K562 (cell line): Measurements from ENCODE around the gene HAP1. TPM values are rescaled to one million over a fixed set of nuclear protein-coding genes. Genes with fewer than 3 reads are reported as not detected.

Experiments
- CAMTA2 ChIP-seq: fragments of 250-450 bp; sonication (Bioruptor Pico); conservative IDR thresholded peaks from 2 replicates; pipeline ENCODE4 v1.5.1; 2022
- DPF2 ChIP-seq: fragments of 450-650 bp; IDR thresholded peaks from 2 replicates; pipeline ENCODE4 v1.6.1; 2016
- ELF2 ChIP-seq: fragments of 250-450 bp; sonication (Bioruptor Pico); IDR thresholded peaks from 2 replicates; pipeline ENCODE4 v1.5.0; 2021; ENCODE audit warnings: mild to moderate bottlenecking
- FOXA1 ChIP-seq: fragments of 450-650 bp; IDR thresholded peaks from 2 replicates; pipeline ENCODE4 v1.6.1; 2016; ENCODE audit warnings: mild to moderate bottlenecking, borderline replicate concordance
- MEF2A ChIP-seq: IDR thresholded peaks from 2 replicates; pipeline ENCODE4 v1.6.1; 2011; ENCODE audit warnings: low read depth, mild to moderate bottlenecking, low read length, moderate library complexity; ENCODE audit not compliant: control insufficient read depth
- NCOA1 ChIP-seq: fragments of 450-650 bp; IDR thresholded peaks from 2 replicates; pipeline ENCODE4 v1.6.1; 2016; ENCODE audit warnings: low read depth
- NCOA2 ChIP-seq, 2 experiments: fragments of 450-650 bp; IDR thresholded peaks; 2 replicates each; pipeline ENCODE4 v1.6.1; 2018; ENCODE audit warnings: mild to moderate bottlenecking in 2 of 2, moderate library complexity in 1 of 2; ENCODE audit not compliant: partially characterized antibody in 2 of 2
- polyA plus RNA-seq, 8 experiments: library from polyadenylated mRNA; depleted of rRNA in 4 of 8; stranded (reverse) in 5 of 8; unstranded in 3 of 8; fragments of >200 nt; fragmentation: Nextera tagmentation in 2 of 8; fragmentation: Illumina TruSeq in 1 of 8; extraction: Ambion mirVana in 2 of 8; extraction: Trizol in 1 of 8; gene quantifications; 2 replicates each; pipeline versions ENCODE4 v1.2.1 to v1.2.3, GENCODE V29; 2011 to 2014; ENCODE audit warnings: inconsistent platforms in 1 of 8, missing spikeins in 1 of 8
- total RNA-seq, 7 experiments: library from RNA; depleted of rRNA in 6 of 7; stranded (reverse); fragments of >200 nt in 6 of 7; fragmentation: Illumina TruSeq in 2 of 7; extraction: Trizol in 2 of 7; gene quantifications; 2 replicates each; pipeline versions ENCODE4 v1.2.1 to v1.2.3, GENCODE V29; 2011 to 2021; ENCODE audit warnings: low replicate concordance in 1 of 7
- TF ChIP-seq, protein P1 (sequence below), 2 experiments: fragments of 450-650 bp; IDR thresholded peaks; 2 replicates each; pipeline ENCODE4 v1.6.1; 2016; ENCODE audit warnings: mild to moderate bottlenecking in 2 of 2, borderline replicate concordance in 1 of 2, low read depth in 1 of 2, moderate library complexity in 1 of 2
- TF ChIP-seq, protein P2 (sequence below): fragments of 250-450 bp; sonication (Bioruptor Pico); IDR thresholded peaks from 2 replicates; pipeline ENCODE4 v1.8.0; 2021; ENCODE audit warnings: borderline replicate concordance, mild to moderate bottlenecking, moderate library complexity; ENCODE audit not compliant: poor library complexity, severe bottlenecking
- TF ChIP-seq, protein P3 (sequence below): sonication (generic); formaldehyde crosslinking; IDR thresholded peaks from 2 replicates; pipeline ENCODE4 v1.8.0; 2023; ENCODE audit warnings: mild to moderate bottlenecking, missing genetic modification reagents
- TF ChIP-seq, protein P4 (sequence below): fragments of 450-650 bp; IDR thresholded peaks from 2 replicates; pipeline ENCODE4 v1.6.1; 2017; ENCODE audit warnings: mild to moderate bottlenecking, moderate library complexity

Gene HAP1
- total and polyA plus RNA-seq, 9 of the 15 experiments (the other 6 are each of a cell fraction or from before 2014, with no cell fraction given) = under 0.01 to 0.09 (median 0.04) TPM; not detected in 6

DNA sequence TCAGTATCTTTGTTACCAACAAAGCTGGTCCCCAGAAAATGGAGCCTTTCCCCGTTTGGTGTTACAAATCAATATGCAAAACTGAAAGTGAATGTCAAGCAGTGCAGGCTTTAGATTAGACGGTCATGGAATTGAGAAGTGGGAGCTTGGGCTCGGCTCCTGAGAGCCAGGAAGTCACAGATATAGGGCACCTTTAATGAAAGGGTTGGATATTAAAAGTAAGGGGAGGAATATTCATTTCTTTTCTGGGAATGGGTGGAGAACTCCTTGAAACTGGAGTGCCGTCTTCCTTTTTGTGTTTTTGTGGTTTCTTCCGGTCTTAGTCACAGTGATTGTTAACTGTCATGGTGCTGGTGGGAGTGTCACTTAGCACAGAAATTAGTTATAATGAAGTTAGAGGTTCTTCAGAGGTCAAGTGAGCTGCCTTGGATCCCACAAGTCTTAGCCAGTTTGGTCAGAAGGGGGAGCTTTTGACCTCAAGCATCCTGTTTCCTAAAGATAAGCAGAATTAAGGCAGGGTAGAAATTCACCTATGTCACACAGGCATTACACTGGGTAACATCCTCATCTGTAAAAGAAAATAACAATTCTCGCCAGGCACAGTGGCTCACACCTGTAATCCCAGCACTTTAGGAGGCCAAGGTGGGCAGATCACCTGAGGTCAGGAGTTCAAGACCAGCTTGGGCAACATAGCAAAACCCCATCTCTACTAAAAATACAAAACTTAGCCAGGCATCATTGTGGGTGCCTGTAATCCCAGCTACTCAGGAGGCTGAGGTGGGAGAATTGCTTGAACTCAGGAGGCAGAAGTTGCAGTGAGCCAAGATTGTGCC is 55.3 kb downstream of the HAP1 start (continued):
- TF ChIP-seq, protein P1, sequence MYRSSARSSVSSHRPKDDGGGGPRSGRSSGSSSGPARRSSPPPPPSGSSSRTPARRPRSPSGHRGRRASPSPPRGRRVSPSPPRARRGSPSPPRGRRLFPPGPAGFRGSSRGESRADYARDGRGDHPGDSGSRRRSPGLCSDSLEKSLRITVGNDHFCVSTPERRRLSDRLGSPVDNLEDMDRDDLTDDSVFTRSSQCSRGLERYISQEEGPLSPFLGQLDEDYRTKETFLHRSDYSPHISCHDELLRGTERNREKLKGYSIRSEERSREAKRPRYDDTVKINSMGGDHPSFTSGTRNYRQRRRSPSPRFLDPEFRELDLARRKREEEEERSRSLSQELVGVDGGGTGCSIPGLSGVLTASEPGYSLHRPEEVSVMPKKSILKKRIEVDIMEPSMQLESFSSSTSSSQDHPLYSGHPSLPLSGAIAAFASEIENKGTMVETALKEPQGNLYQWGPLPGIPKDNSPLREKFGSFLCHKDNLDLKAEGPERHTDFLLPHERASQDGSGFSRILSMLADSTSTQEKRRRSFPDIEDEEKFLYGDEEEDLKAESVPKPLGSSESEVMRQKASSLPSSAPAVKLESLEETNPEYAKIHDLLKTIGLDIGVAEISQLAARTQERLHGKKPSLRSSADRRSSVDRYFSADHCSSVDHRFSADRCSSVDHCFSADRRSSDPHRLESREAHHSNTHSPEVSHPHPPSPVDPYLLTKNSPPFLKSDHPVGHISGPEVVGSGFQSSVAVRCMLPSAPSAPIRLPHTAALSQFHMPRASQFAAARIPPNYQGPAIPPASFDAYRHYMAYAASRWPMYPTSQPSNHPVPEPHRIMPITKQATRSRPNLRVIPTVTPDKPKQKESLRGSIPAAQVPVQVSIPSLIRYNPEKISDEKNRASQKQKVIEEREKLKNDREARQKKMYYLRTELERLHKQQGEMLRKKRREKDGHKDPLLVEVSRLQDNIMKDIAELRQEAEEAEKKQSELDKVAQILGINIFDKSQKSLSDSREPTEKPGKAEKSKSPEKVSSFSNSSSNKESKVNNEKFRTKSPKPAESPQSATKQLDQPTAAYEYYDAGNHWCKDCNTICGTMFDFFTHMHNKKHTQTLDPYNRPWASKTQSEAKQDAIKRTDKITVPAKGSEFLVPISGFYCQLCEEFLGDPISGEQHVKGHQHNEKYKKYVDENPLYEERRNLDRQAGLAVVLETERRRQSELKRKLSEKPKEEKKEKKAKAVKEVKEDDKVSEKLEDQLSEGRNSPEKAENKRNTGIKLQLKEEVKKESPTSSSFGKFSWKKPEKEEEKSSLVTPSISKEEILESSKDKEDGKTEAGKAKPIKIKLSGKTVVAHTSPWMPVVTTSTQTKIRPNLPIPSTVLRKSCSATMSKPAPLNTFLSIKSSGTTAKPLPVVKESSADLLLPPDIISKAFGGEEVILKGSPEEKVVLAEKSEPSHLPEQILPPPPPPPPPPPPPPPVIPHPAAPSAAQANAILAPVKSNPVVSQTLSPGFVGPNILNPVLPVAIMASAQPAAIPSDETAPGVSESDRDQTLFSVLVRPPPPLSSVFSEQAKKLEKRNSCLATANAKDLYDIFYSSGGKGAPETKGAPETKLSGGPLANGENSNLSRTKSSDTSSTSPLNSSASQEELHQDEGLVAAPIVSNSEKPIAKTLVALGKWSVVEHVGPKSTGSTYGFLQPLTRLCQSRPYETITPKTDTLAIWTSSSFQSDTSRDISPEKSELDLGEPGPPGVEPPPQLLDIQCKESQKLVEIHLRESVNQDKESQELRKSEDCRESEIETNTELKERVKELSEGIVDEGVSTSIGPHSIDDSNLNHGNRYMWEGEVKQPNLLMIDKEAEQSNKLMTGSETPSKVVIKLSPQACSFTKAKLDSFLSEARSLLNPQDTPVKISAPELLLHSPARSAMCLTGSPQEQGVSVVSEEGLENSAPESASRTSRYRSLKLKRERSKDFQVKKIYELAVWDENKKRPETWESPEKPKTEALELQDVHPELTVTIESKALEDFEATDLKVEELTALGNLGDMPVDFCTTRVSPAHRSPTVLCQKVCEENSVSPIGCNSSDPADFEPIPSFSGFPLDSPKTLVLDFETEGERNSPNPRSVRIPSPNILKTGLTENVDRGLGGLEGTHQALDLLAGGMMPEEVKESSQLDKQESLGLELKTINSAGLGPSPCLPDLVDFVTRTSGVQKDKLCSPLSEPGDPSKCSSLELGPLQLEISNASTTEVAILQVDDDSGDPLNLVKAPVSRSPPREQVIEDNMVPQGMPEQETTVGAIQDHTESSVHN (IDR thresholded peaks at IDR 0.05; ENCODE audit: borderline replicate concordance in 1 of 2, low read depth in 1 of 2) = 0 out of 4 replicates have a peak, but pooled peaks of 1 of the 2 experiments have one; percentile 13
- TF ChIP-seq NCOA1 (peak; percentile 85), FOXA1 (no peak), CAMTA2 (no peak), DPF2 (peak; percentile 92), NCOA2 (IDR thresholded peaks at IDR 0.05; ENCODE audit: partially characterized antibody in 2 of 2) (no peak), ELF2 (CRISPR knock-in tag) (no peak), MEF2A (peak; percentile 57; the same call in 1 of the 2 replicates)
- TF ChIP-seq, protein P2, sequence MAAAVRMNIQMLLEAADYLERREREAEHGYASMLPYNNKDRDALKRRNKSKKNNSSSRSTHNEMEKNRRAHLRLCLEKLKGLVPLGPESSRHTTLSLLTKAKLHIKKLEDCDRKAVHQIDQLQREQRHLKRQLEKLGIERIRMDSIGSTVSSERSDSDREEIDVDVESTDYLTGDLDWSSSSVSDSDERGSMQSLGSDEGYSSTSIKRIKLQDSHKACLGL = no peak
- TF ChIP-seq, protein P3, sequence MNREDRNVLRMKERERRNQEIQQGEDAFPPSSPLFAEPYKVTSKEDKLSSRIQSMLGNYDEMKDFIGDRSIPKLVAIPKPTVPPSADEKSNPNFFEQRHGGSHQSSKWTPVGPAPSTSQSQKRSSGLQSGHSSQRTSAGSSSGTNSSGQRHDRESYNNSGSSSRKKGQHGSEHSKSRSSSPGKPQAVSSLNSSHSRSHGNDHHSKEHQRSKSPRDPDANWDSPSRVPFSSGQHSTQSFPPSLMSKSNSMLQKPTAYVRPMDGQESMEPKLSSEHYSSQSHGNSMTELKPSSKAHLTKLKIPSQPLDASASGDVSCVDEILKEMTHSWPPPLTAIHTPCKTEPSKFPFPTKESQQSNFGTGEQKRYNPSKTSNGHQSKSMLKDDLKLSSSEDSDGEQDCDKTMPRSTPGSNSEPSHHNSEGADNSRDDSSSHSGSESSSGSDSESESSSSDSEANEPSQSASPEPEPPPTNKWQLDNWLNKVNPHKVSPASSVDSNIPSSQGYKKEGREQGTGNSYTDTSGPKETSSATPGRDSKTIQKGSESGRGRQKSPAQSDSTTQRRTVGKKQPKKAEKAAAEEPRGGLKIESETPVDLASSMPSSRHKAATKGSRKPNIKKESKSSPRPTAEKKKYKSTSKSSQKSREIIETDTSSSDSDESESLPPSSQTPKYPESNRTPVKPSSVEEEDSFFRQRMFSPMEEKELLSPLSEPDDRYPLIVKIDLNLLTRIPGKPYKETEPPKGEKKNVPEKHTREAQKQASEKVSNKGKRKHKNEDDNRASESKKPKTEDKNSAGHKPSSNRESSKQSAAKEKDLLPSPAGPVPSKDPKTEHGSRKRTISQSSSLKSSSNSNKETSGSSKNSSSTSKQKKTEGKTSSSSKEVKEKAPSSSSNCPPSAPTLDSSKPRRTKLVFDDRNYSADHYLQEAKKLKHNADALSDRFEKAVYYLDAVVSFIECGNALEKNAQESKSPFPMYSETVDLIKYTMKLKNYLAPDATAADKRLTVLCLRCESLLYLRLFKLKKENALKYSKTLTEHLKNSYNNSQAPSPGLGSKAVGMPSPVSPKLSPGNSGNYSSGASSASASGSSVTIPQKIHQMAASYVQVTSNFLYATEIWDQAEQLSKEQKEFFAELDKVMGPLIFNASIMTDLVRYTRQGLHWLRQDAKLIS = no peak
- TF ChIP-seq, protein P4, sequence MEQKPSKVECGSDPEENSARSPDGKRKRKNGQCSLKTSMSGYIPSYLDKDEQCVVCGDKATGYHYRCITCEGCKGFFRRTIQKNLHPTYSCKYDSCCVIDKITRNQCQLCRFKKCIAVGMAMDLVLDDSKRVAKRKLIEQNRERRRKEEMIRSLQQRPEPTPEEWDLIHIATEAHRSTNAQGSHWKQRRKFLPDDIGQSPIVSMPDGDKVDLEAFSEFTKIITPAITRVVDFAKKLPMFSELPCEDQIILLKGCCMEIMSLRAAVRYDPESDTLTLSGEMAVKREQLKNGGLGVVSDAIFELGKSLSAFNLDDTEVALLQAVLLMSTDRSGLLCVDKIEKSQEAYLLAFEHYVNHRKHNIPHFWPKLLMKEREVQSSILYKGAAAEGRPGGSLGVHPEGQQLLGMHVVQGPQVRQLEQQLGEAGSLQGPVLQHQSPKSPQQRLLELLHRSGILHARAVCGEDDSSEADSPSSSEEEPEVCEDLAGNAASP = no peak
